PFSK-1 (cell line): ENCODE data around the gene ZNF746.

Experiments used
- POLR2AphosphoS5 ChIP-seq: IDR thresholded peaks from 2 replicates; pipeline ENCODE4 v1.6.1; 2012; ENCODE audit warnings: low read depth, mild to moderate bottlenecking, control low read depth, low read length, moderate library complexity
- TAF1 ChIP-seq: IDR thresholded peaks from 2 replicates; pipeline ENCODE4 v1.6.1; 2012; ENCODE audit warnings: low read length, control low read depth, borderline replicate concordance; ENCODE audit not compliant: insufficient read depth
- TF ChIP-seq, protein P1 (sequence below), 2 experiments: IDR thresholded peaks; 2 replicates each; pipeline versions ENCODE4 v1.6.1 to v1.8.0; 2011 to 2012; ENCODE audit warnings: low read depth in 2 of 2, low read length in 2 of 2, control low read depth in 1 of 2, inconsistent platforms in 1 of 2, mild to moderate bottlenecking in 1 of 2, moderate library complexity in 1 of 2; ENCODE audit not compliant: insufficient read depth in 1 of 2

DNA sequence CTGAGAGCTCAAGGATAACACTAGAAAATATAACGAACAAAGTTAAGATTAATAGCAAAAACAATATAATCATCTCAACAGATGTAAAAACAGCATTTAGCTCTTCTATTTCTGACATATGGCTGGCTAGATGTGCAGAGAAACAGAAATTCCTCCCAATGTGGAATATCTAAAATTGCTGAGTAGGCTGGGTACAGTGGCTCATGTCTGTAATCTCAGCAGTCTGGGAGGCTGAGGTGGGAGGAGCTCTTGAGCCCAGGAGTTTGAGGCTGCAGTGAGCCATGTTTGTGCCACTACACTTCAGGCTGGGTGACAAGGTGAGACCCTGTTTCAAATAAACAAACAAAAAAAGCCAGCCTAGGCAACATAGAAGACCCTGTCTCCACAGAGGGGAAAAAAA is 18.0 kb downstream of the ZNF746 start:
- TF ChIP-seq TAF1 (no peak), POLR2AphosphoS5 (no peak)
- TF ChIP-seq, protein P1, sequence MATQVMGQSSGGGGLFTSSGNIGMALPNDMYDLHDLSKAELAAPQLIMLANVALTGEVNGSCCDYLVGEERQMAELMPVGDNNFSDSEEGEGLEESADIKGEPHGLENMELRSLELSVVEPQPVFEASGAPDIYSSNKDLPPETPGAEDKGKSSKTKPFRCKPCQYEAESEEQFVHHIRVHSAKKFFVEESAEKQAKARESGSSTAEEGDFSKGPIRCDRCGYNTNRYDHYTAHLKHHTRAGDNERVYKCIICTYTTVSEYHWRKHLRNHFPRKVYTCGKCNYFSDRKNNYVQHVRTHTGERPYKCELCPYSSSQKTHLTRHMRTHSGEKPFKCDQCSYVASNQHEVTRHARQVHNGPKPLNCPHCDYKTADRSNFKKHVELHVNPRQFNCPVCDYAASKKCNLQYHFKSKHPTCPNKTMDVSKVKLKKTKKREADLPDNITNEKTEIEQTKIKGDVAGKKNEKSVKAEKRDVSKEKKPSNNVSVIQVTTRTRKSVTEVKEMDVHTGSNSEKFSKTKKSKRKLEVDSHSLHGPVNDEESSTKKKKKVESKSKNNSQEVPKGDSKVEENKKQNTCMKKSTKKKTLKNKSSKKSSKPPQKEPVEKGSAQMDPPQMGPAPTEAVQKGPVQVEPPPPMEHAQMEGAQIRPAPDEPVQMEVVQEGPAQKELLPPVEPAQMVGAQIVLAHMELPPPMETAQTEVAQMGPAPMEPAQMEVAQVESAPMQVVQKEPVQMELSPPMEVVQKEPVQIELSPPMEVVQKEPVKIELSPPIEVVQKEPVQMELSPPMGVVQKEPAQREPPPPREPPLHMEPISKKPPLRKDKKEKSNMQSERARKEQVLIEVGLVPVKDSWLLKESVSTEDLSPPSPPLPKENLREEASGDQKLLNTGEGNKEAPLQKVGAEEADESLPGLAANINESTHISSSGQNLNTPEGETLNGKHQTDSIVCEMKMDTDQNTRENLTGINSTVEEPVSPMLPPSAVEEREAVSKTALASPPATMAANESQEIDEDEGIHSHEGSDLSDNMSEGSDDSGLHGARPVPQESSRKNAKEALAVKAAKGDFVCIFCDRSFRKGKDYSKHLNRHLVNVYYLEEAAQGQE (IDR thresholded peaks at IDR 0.05; ENCODE audit: insufficient read depth in 1 of 2, low read depth in 2 of 2, low read length in 2 of 2) = no peak
